ENCODE results near the gene IGFBP6. TPM values are rescaled to one million over a fixed set of nuclear protein-coding genes. Genes with fewer than 3 reads are reported as not detected.
"Not testable (repeated sequence)": the region's sequence is repeated elsewhere in the genome, so short reads cannot be mapped to it uniquely, and the experiment has no call there.

IGFBP6 gene
- total RNA-seq, 1 donor from 2014 or later, result 20.8 TPM

- not testable (repeated sequence) for H3K9me3 ChIP-seq (ENCODE audit: insufficient read depth, low read depth, low read length); H3K36me3 ChIP-seq (ENCODE audit: insufficient read depth, low read length); H3K4me3 ChIP-seq (ENCODE audit: insufficient read depth, low read depth, low read length); H3K79me2 ChIP-seq (ENCODE audit: insufficient read depth, low read length); H3K9ac ChIP-seq (ENCODE audit: low read length); H4K20me1 ChIP-seq (ENCODE audit: insufficient read depth, low read length); H3K27ac ChIP-seq (ENCODE audit: low read depth, low read length); H3K36me3 Mint-ChIP-seq (ENCODE audit: low read depth, unreplicated experiment); H3K27ac Mint-ChIP-seq (ENCODE audit: unreplicated experiment); H3K4me3 Mint-ChIP-seq (ENCODE audit: unreplicated experiment); FAIRE-seq; H3K9me3 Mint-ChIP-seq (ENCODE audit: unreplicated experiment); H3K4me2 ChIP-seq (ENCODE audit: low read length); DNase-seq (ENCODE audit: low read depth); H3K27me3 ChIP-seq (ENCODE audit: insufficient read depth, low read length); H2AFZ ChIP-seq (ENCODE audit: low read depth, low read length)
- H3K4me1 ChIP-seq (ENCODE audit: insufficient read depth, low read length), result peaks cover 31% of the 10 kb centered on the region
- Mint-ChIP-seq H3K27me3 (ENCODE audit: low read depth, unreplicated experiment) (peaks cover 31% of the 10 kb centered on the region), H3K4me1 (ENCODE audit: low read depth, unreplicated experiment) (peaks cover 23% of the 10 kb centered on the region)
Measured at GRCh38 chr12:53095596-53095895, 1.9 kb upstream of the IGFBP6 start.

DNA sequence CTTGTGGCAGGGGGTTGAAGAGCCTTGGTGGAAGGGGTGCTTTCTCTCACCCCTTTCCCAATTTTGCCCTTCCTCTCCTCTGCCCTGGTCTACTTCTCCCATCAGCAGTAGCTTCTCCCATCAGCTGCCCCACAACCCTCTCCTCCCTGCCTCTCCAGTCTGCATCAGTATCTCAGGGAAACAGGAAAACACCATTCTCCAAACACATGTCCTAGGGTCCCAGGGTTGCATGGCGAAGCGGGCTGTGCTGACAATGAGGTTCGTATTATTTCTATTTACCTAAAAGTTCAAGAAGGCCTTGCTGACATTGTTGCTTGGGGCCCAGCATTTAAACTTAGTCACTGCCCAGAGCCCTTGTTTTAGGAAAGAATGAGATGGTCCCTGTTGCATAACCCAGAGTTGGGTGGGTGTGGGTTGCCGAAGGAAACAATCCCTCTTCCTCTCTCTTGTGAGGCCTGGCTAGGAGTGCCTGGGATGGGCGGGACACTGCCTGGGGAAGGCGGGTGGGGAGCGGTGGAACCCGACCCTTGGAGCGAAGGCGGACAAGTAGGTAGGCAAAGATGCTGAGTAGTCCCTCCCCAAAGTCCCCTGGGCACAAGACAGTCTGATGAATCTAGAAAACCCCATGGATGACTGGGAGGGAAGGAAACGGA is 1.3 kb upstream of the IGFBP6 start:
- no peaks in the 10 kb centered on the region for H3K79me2 ChIP-seq (ENCODE audit: insufficient read depth, low read length)
- DNase-seq (ENCODE audit: low read depth) (peak; percentile 72), FAIRE-seq (no peak)
- H4K20me1 ChIP-seq (ENCODE audit: insufficient read depth, low read length), result no peaks in the 10 kb centered on the region
- no peak overlapping the region for H2AFZ ChIP-seq (ENCODE audit: low read depth, low read length)
- H3K9me3 ChIP-seq (ENCODE audit: insufficient read depth, low read depth, low read length), result no peaks in the 10 kb centered on the region
- peaks cover 23% of the 10 kb centered on the region for H3K4me1 Mint-ChIP-seq (ENCODE audit: low read depth, unreplicated experiment)
- peak overlapping the region; percentile 96 for H3K4me2 ChIP-seq (ENCODE audit: low read length)
- H3K36me3 ChIP-seq (ENCODE audit: insufficient read depth, low read length), result no peaks in the 10 kb centered on the region
- no peak for TF ChIP-seq EZH2 (IDR thresholded peaks at IDR 0.05; ENCODE audit: insufficient read depth, low read length)
- TF ChIP-seq CTCF (IDR thresholded peaks at IDR 0.05; ENCODE audit: insufficient read depth, low read depth, low read length), result no peak
- H3K4me3 Mint-ChIP-seq (ENCODE audit: unreplicated experiment), result no peak overlapping the region
- H3K9me3 Mint-ChIP-seq (ENCODE audit: unreplicated experiment), result peaks cover 2% of the 10 kb centered on the region
- no peaks in the 10 kb centered on the region for H3K27me3 ChIP-seq (ENCODE audit: insufficient read depth, low read length)
- peaks cover 31% of the 10 kb centered on the region for H3K4me1 ChIP-seq (ENCODE audit: insufficient read depth, low read length)
- H3K27me3 Mint-ChIP-seq (ENCODE audit: low read depth, unreplicated experiment), result peaks cover 26% of the 10 kb centered on the region
- H3K27ac ChIP-seq (ENCODE audit: low read depth, low read length), result no peak overlapping the region
- no peaks in the 10 kb centered on the region for H3K36me3 Mint-ChIP-seq (ENCODE audit: low read depth, unreplicated experiment)
- H3K27ac Mint-ChIP-seq (ENCODE audit: unreplicated experiment), result no peak overlapping the region
- H3K9ac ChIP-seq (ENCODE audit: low read length), result peak overlapping the region; percentile 82
- H3K4me3 ChIP-seq (ENCODE audit: insufficient read depth, low read depth, low read length), result no peak overlapping the region

- H2AFZ ChIP-seq (ENCODE audit: low read depth, low read length), result peak overlapping the region; percentile 85
- H3K4me1 Mint-ChIP-seq (ENCODE audit: low read depth, unreplicated experiment), result peaks cover 23% of the 10 kb centered on the region
- H3K27ac ChIP-seq (ENCODE audit: low read depth, low read length), result peak overlapping the region; percentile 88
- H3K27me3 ChIP-seq (ENCODE audit: insufficient read depth, low read length), result no peaks in the 10 kb centered on the region
- H3K4me3 ChIP-seq (ENCODE audit: insufficient read depth, low read depth, low read length), result peak overlapping the region; percentile 65
- H3K36me3 ChIP-seq (ENCODE audit: insufficient read depth, low read length), result no peaks in the 10 kb centered on the region
- H3K79me2 ChIP-seq (ENCODE audit: insufficient read depth, low read length), result no peaks in the 10 kb centered on the region
- H3K9ac ChIP-seq (ENCODE audit: low read length), result peak overlapping the region; percentile 82
- H3K4me1 ChIP-seq (ENCODE audit: insufficient read depth, low read length), result peaks cover 31% of the 10 kb centered on the region
- TF ChIP-seq CTCF (IDR thresholded peaks at IDR 0.05; ENCODE audit: insufficient read depth, low read depth, low read length), result no peak
- no peak for TF ChIP-seq EZH2 (IDR thresholded peaks at IDR 0.05; ENCODE audit: insufficient read depth, low read length)
- no peaks in the 10 kb centered on the region for H3K36me3 Mint-ChIP-seq (ENCODE audit: low read depth, unreplicated experiment)
- no peaks in the 10 kb centered on the region for H4K20me1 ChIP-seq (ENCODE audit: insufficient read depth, low read length)
- DNase-seq (ENCODE audit: low read depth) (no peak), FAIRE-seq (no peak)
- H3K27me3 Mint-ChIP-seq (ENCODE audit: low read depth, unreplicated experiment), result peaks cover 25% of the 10 kb centered on the region
- H3K4me3 Mint-ChIP-seq (ENCODE audit: unreplicated experiment), result peak overlapping the region; percentile 78
- peaks cover 2% of the 10 kb centered on the region for H3K9me3 Mint-ChIP-seq (ENCODE audit: unreplicated experiment)
- peak overlapping the region; percentile 7 for H3K27ac Mint-ChIP-seq (ENCODE audit: unreplicated experiment)
- no peaks in the 10 kb centered on the region for H3K9me3 ChIP-seq (ENCODE audit: insufficient read depth, low read depth, low read length)
- peak overlapping the region; percentile 96 for H3K4me2 ChIP-seq (ENCODE audit: low read length)
Measured at GRCh38 chr12:53096759-53097158, 708 bp upstream of the IGFBP6 start.

All from astrocyte (in vitro differentiated cells and primary cell).